ENCODE data around the gene ANO1.

GRCh38 chr11:70158757-70159389 is 80.8 kb downstream of the ANO1 start:
- TF ChIP-seq CTCF (IDR thresholded peaks at IDR 0.05 in 4 of 5, conservative IDR thresholded peaks at IDR 0.05 in 1 of 5) (no peak), POLR2A (IDR thresholded peaks at IDR 0.05) (no peak)
